ENCODE data around the gene SEMA3G. TPM values are rescaled to one million over a fixed set of nuclear protein-coding genes. Genes with fewer than 3 reads are reported as not detected.

SEMA3G gene
- under 1 TPM; 0.05 to 0.24 (median 0.08) TPM for total RNA-seq

GRCh38 chr3:52444860-52445793 lies at the start of gene SEMA3G:
SEMA3G (minus strand) TSS chr3:52445103; CDS start chr3:52445027, 76 bp downstream.
- H3K36me3 Mint-ChIP-seq (ENCODE audit: insufficient read depth): no peaks in the 10 kb centered on the region
- peaks cover 6% of the 10 kb centered on the region for H3K4me1 Mint-ChIP-seq (ENCODE audit: low read depth)
- H3K27me3 Mint-ChIP-seq (ENCODE audit: low read depth): no peaks in the 10 kb centered on the region
- DNase-seq (peak; percentile 50), ATAC-seq (peak; percentile 98 to 99)
- H3K9me3 Mint-ChIP-seq: no peaks in the 10 kb centered on the region
- no peak within 1 kb of the TSS for H3K4me3 Mint-ChIP-seq

- Mint-ChIP-seq H3K9me3 (no peaks in the 10 kb centered on the region), H3K4me1 (ENCODE audit: low read depth) (no peaks in the 10 kb centered on the region), H3K36me3 (ENCODE audit: insufficient read depth) (peaks cover 9% of the 10 kb centered on the region), H3K27me3 (ENCODE audit: low read depth) (no peaks in the 10 kb centered on the region), H3K4me3 (no peak overlapping the region)
- ATAC-seq: no peak
- DNase-seq: no peak
Measured at GRCh38 chr3:52494445-52494844, 49.5 kb upstream of the SEMA3G start.

- peaks cover 9% of the 10 kb centered on the region for H3K36me3 Mint-ChIP-seq (ENCODE audit: insufficient read depth)
- no peak overlapping the region for H3K4me3 Mint-ChIP-seq
- DNase-seq (no peak), ATAC-seq (no peak)
- H3K27me3 Mint-ChIP-seq (ENCODE audit: low read depth): no peaks in the 10 kb centered on the region
- H3K4me1 Mint-ChIP-seq (ENCODE audit: low read depth): no peaks in the 10 kb centered on the region
- no peaks in the 10 kb centered on the region for H3K9me3 Mint-ChIP-seq
Measured at GRCh38 chr3:52493232-52494017, 48.5 kb upstream of the SEMA3G start.

GRCh38 chr3:52492059-52492458 lies 47.2 kb upstream of the SEMA3G start:
- no peaks in the 10 kb centered on the region for H3K9me3 Mint-ChIP-seq
- H3K4me3 Mint-ChIP-seq: no peak overlapping the region
- peaks cover 18% of the 10 kb centered on the region for H3K36me3 Mint-ChIP-seq (ENCODE audit: insufficient read depth)
- no peaks in the 10 kb centered on the region for H3K27me3 Mint-ChIP-seq (ENCODE audit: low read depth)
- ATAC-seq: no peak
- DNase-seq: no peak
- H3K4me1 Mint-ChIP-seq (ENCODE audit: low read depth): no peaks in the 10 kb centered on the region

GRCh38 chr3:52490939-52491526 lies 46.1 kb upstream of the SEMA3G start:
- no peaks in the 10 kb centered on the region for H3K9me3 Mint-ChIP-seq
- no peaks in the 10 kb centered on the region for H3K4me1 Mint-ChIP-seq (ENCODE audit: low read depth)
- H3K36me3 Mint-ChIP-seq (ENCODE audit: insufficient read depth): peaks cover 18% of the 10 kb centered on the region
- H3K4me3 Mint-ChIP-seq: no peak overlapping the region
- ATAC-seq (no peak), DNase-seq (no peak)
- H3K27me3 Mint-ChIP-seq (ENCODE audit: low read depth): no peaks in the 10 kb centered on the region

GRCh38 chr3:52490035-52490938 lies 45.4 kb upstream of the SEMA3G start:
- Mint-ChIP-seq H3K27me3 (ENCODE audit: low read depth) (no peaks in the 10 kb centered on the region), H3K4me1 (ENCODE audit: low read depth) (no peaks in the 10 kb centered on the region), H3K4me3 (no peak overlapping the region), H3K36me3 (ENCODE audit: insufficient read depth) (peaks cover 19% of the 10 kb centered on the region), H3K9me3 (no peaks in the 10 kb centered on the region)
- no peak for ATAC-seq
- no peak for DNase-seq

- no peak for DNase-seq
- Mint-ChIP-seq H3K27me3 (ENCODE audit: low read depth) (no peaks in the 10 kb centered on the region), H3K4me3 (no peak overlapping the region), H3K4me1 (ENCODE audit: low read depth) (no peaks in the 10 kb centered on the region), H3K9me3 (no peaks in the 10 kb centered on the region), H3K36me3 (ENCODE audit: insufficient read depth) (peaks cover 22% of the 10 kb centered on the region)
- ATAC-seq: no peak
Measured at GRCh38 chr3:52489453-52489852, 44.5 kb upstream of the SEMA3G start.

- Mint-ChIP-seq H3K4me3 (no peak overlapping the region), H3K27me3 (ENCODE audit: low read depth) (no peaks in the 10 kb centered on the region), H3K9me3 (no peaks in the 10 kb centered on the region), H3K4me1 (ENCODE audit: low read depth) (no peaks in the 10 kb centered on the region), H3K36me3 (ENCODE audit: insufficient read depth) (peaks cover 25% of the 10 kb centered on the region)
- no peak for DNase-seq
- no peak for ATAC-seq
Measured at GRCh38 chr3:52488746-52489145, 43.8 kb upstream of the SEMA3G start.

GRCh38 chr3:52487788-52488691 lies 43.1 kb upstream of the SEMA3G start:
- H3K9me3 Mint-ChIP-seq: no peaks in the 10 kb centered on the region
- peaks cover 25% of the 10 kb centered on the region for H3K36me3 Mint-ChIP-seq (ENCODE audit: insufficient read depth)
- no peak overlapping the region for H3K4me3 Mint-ChIP-seq
- H3K4me1 Mint-ChIP-seq (ENCODE audit: low read depth): no peaks in the 10 kb centered on the region
- ATAC-seq (no peak), DNase-seq (no peak)
- H3K27me3 Mint-ChIP-seq (ENCODE audit: low read depth): no peaks in the 10 kb centered on the region

- Mint-ChIP-seq H3K9me3 (no peaks in the 10 kb centered on the region), H3K36me3 (ENCODE audit: insufficient read depth) (peaks cover 21% of the 10 kb centered on the region), H3K4me1 (ENCODE audit: low read depth) (no peaks in the 10 kb centered on the region), H3K4me3 (no peak overlapping the region), H3K27me3 (ENCODE audit: low read depth) (no peaks in the 10 kb centered on the region)
- ATAC-seq (no peak), DNase-seq (no peak)
Measured at GRCh38 chr3:52487050-52487787, 42.3 kb upstream of the SEMA3G start.

- peaks cover 19% of the 10 kb centered on the region for H3K36me3 Mint-ChIP-seq (ENCODE audit: insufficient read depth)
- DNase-seq (no peak), ATAC-seq (no peak)
- H3K4me1 Mint-ChIP-seq (ENCODE audit: low read depth): no peaks in the 10 kb centered on the region
- no peak overlapping the region for H3K4me3 Mint-ChIP-seq
- no peaks in the 10 kb centered on the region for H3K9me3 Mint-ChIP-seq
- H3K27me3 Mint-ChIP-seq (ENCODE audit: low read depth): no peaks in the 10 kb centered on the region
Measured at GRCh38 chr3:52484680-52485461, 40.0 kb upstream of the SEMA3G start.

All from activated T-cell treated with anti-CD3 and anti-CD28 coated beads, Interleukin-2, amount 50 U/mL, for 4 hours (primary cell).